Brain microvascular endothelial cell (primary cell): ENCODE measurements around the gene NDUFA1.
"Not testable (repeated sequence)": the region's sequence is repeated elsewhere in the genome, so short reads cannot be mapped to it uniquely, and the experiment has no call there.

ENCODE experiments used
- DNase-seq: peaks from one replicate; pipeline ENCODE4 v3.0.0-alpha.2; 2020
- H3K27ac ChIP-seq: fragments of 250-450 bp; sonication (Bioruptor Pico); 2 replicates; pipeline ENCODE4 v1.5.1; 2020; ENCODE audit warnings: mild to moderate bottlenecking, moderate library complexity
- H3K27me3 ChIP-seq: fragments of 250-450 bp; sonication (Bioruptor Pico); replicated peaks from 2 replicates; pipeline ENCODE4 v1.5.1; 2020; ENCODE audit warnings: mild to moderate bottlenecking
- H3K36me3 ChIP-seq: fragments of 250-450 bp; sonication (Bioruptor Pico); replicated peaks from 2 replicates; pipeline ENCODE4 v1.5.1; 2020; ENCODE audit warnings: mild to moderate bottlenecking
- H3K4me3 ChIP-seq: 2 replicates; pipeline ENCODE4 v1.5.1; 2011; ENCODE audit warnings: low read depth, mild to moderate bottlenecking, control low read depth, low read length, moderate library complexity
- in situ Hi-C: cut with HindIII; loops from 2 replicates; pipeline ENCODE4 v1.10.0; 2017; ENCODE audit warnings: low sequenced_read_pairs, low pct_ligation_motif_present
- TF ChIP-seq, protein P1 (sequence below): IDR thresholded peaks from 2 replicates; pipeline ENCODE4 v1.5.1; 2011; ENCODE audit warnings: low read depth, mild to moderate bottlenecking, moderate library complexity, low read length, control low read depth, inconsistent platforms; ENCODE audit errors: missing control alignments

The NDUFA1 gene

DNA sequence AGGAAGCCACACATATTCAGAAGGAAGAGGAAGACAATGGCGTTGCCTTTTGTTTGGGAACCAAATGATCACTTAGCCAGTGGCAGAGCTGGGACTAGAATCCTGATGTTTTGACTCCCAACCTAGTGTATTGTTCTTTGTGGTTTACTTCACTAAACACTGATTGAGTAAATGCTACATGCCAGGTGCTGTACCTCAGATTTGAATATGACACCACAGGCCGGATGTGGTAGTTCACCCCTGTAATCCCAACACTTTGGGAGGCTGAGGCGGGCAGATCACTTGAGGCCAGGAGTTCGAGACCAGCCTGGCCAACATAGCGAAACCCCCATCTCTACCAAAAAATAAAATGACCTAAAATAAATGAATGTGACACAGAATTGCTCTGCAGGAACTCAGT lies 8.4 kb downstream of the NDUFA1 start:
- DNase-seq, result no peak
- Histone ChIP-seq H3K4me3 (no peak overlapping the region), H3K27me3 (no peaks in the 10 kb centered on the region), H3K36me3 (no peaks in the 10 kb centered on the region), H3K27ac (no peak overlapping the region)
- TF ChIP-seq, protein P1, sequence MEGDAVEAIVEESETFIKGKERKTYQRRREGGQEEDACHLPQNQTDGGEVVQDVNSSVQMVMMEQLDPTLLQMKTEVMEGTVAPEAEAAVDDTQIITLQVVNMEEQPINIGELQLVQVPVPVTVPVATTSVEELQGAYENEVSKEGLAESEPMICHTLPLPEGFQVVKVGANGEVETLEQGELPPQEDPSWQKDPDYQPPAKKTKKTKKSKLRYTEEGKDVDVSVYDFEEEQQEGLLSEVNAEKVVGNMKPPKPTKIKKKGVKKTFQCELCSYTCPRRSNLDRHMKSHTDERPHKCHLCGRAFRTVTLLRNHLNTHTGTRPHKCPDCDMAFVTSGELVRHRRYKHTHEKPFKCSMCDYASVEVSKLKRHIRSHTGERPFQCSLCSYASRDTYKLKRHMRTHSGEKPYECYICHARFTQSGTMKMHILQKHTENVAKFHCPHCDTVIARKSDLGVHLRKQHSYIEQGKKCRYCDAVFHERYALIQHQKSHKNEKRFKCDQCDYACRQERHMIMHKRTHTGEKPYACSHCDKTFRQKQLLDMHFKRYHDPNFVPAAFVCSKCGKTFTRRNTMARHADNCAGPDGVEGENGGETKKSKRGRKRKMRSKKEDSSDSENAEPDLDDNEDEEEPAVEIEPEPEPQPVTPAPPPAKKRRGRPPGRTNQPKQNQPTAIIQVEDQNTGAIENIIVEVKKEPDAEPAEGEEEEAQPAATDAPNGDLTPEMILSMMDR, result no peak
- in situ Hi-C loops, result no loop called here

DNA sequence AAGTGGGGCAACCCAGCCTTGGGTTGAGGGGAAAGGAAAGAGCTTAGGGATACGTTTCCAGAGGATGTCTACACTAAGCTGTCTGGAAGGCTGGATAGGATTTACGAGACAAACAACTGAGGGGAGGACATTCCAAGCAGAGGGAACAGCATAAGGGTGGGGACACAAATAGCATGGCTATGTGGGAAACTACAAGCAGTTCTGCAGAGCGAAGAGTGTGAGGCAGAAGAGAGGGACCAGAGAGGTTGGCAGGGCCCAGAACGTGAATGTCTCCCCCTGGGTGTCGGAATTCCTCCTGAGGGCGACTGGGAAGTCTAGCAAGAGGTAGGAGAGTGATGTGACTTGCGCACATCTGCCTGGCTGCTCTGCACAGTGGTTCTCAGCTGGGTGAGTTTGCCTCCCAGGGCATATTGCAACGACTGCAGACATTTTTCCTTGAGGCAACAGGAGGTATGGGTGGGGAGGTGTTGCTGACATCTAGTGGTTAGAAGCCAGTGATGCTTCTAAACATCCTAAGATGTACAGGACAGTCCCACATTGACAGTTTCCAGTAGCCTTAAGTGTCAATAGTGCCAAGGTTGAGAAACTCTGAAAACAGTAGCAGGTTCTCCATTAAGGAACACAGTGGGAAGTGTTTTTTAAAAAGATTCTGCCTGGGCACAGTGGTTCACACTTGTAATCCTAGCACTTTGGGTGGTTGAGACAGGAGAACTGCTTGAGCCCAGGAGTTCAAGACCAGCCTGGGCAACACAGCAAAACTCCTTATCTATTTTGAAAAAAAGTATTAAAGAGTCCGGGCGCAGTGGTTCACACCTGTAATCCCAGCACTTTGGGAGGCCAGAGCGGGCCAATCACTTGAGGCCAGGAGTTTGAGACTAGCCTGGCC lies 9.2 kb downstream of the NDUFA1 start:
- Histone ChIP-seq H3K27ac (no peak overlapping the region), H3K36me3 (no peaks in the 10 kb centered on the region), H3K4me3 (no peak overlapping the region), H3K27me3 (no peaks in the 10 kb centered on the region)
- in situ Hi-C loops, result no loop called here
- TF ChIP-seq, protein P1, result peak; percentile 75
- peak; percentile 55 for DNase-seq

DNA sequence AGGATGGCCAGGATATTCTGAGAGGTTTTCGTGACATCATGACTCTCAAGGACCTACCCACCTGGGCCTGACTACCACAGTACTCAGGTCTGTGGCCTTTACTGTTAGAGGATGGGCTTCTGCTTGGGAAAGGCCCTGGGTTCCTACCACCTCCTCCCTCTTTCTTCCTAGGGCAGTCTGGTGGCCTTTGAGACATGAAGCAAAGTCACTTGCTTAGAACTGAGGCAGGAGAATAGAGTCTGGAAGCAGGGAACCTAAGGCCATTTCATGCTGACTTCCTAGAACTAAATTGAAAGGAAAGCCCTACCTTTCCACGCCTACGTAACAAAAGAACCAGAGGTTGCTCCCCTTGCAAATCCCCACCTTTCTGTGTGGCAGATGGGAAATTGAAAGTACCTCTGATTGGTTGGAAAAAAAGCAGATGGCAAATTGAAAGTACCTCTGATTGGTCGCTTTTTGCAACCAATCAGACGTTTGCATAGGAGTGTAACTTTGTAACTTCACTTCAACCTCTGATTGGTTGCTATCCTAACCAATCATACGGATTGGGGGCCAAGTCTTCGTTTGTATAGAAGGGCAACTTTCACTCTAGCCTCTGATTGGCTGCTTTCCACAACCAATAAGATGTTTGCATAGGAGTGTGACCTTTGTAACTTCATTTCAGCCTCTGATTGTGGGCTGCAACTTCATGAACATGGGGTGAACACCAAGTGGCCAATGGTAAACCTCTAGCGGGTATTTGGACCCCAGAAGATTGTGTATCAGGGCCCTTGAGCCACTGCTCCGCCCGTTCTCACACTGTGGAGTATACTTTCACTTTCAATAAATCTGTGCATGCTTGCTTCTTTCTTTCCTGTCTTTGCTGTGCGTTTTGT lies 14.2 kb downstream of the NDUFA1 start:
- no peaks in the 10 kb centered on the region for H3K36me3 ChIP-seq
- H3K27ac ChIP-seq, result no peak overlapping the region
- H3K4me3 ChIP-seq, result no peak overlapping the region
- in situ Hi-C loops, result no loop called here
- DNase-seq, result no peak
- TF ChIP-seq, protein P1, result no peak
- H3K27me3 ChIP-seq, result no peaks in the 10 kb centered on the region

DNA sequence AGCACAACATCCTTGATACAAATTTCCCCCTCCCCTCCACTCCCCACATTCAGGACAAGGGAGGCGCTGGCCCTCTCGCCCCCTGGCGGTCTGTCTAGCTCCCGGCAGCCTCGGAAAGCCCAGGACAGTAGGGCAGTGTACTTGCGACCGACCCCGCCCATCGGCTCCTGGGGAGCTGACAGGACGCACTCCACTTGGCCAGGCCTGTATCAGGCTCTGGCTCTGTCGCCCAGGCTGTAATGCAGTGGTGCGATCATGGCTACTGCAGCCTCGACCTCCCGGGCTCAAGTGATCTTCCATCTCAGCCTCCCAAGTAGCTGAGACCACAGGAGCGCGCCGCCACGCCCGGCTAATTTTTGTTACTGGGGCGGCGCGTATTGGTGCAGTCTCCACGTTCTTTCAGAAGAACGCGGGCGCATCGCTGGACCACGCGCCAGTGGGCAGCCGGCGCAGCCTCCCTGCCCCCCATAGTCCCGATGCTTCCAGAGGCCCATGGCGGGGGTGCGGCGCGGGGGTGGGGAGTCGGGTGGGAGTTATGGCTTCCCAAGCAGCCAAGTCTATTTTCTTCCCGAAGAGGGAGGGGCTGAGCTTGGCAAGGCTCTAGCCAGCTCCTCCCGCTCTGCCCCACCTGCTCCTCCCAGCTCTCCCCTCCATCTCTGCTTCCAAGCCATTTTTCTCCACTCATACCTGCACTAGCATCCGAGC lies 16.2 kb downstream of the NDUFA1 start:
- Histone ChIP-seq H3K4me3 (peak overlapping the region; percentile 42), H3K27ac (no peak overlapping the region), H3K36me3 (no peaks in the 10 kb centered on the region), H3K27me3 (no peaks in the 10 kb centered on the region)
- peak; percentile 29 for DNase-seq
- in situ Hi-C loops, result no loop called here
- TF ChIP-seq, protein P1, result peak; percentile 76

DNA sequence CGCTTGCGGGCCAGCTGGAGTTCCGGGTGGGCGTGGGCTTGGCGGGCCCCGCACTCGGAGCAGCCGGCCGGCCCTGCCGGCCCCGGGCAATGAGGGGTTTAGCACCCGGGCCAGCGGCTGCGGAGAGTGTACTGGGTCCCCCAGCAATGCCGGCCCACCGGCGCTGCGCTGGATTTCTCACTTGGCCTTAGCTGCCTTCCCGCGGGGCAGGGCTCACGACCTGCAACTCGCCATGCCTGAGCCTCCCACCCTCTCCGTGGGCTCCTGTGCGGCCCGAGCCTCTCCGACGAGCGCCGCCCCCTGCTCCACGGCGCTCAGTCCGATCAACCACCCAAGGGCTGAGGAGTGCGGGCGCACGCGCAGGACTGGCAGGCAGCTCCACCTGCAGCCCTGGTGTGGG lies 19.0 kb downstream of the NDUFA1 start:
- H3K27me3 ChIP-seq, in situ Hi-C loops, DNase-seq, H3K36me3 ChIP-seq, H3K27ac ChIP-seq, H3K4me3 ChIP-seq: not testable (repeated sequence)

DNA sequence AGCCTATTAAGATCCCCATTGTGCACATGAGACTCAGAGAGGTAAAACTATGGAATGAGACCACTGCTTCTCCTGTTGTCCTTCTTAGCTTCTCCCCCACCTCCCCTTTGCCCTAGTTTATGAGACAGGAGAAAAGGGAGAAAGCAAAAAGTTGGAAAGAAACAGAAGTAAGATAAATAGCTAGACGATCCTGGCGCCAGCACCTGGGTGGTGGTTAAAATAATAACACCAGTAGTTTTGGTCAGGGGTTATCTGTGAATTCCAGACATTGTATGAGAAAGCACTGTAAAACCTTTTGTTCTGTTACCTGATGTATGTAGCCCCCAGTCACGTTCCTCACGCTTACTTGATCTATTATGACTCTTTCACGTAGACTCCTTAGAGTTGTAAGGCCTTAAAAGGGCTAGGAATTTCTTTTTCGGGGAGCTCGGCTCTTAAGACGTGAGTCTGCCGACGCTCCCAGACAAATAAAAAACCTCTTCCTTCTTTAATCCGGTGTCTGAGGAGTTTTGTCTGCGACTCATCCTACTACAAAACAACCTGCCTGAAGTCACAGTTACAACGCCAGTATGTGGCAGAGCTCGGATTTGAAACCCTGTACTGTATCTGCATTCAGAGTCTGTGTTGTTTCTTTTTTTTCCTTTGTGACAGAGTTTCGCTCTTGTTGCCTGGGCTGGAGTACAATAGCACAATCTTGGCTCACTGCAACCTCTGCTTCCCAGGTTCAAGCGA lies 20.5 kb downstream of the NDUFA1 start:
- H3K36me3 ChIP-seq, H3K4me3 ChIP-seq, in situ Hi-C loops, H3K27ac ChIP-seq, H3K27me3 ChIP-seq, DNase-seq: not testable (repeated sequence)
